Left lung (tissue), 10 donors: ENCODE data around the gene OR5I1. TPM values are rescaled to one million over a fixed set of nuclear protein-coding genes. Genes with fewer than 3 reads are reported as not detected.
"Not testable (repeated sequence)": the region's sequence is repeated elsewhere in the genome, so short reads cannot be mapped to it uniquely, and the experiment has no call there.

Experiments used
- ATAC-seq: fragments of 200-7000 bp; cut with Tn5 transposase; one replicate; pipeline ENCODE4 v1.9.1; 2020; ENCODE audit warnings: moderate library complexity
- DNase-seq, 4 donors: peaks; one replicate each; pipeline ENCODE4 v3.0.0-alpha.2; 2013 to 2020
- H3K27ac ChIP-seq, 2 donors: fragments of 200-600 bp; sonication (generic) in 1 of 2; one replicate each; pipeline versions ENCODE4 v1.5.0 to v1.8.0; 2020 to 2021
- H3K27me3 ChIP-seq, 2 donors: fragments of 200-600 bp; sonication (generic) in 1 of 2; one replicate each; pipeline versions ENCODE4 v1.5.0 to v1.8.0; 2020 to 2021
- H3K36me3 ChIP-seq, 2 donors: fragments of 200-600 bp; sonication (generic) in 1 of 2; one replicate each; pipeline versions ENCODE4 v1.5.0 to v1.8.0; 2020 to 2021
- H3K4me1 ChIP-seq, 2 donors: fragments of 200-600 bp; one replicate each; pipeline ENCODE4 v1.8.0; 2021
- H3K4me3 ChIP-seq, 2 donors: fragments of 200-600 bp; sonication (generic) in 1 of 2; one replicate each; pipeline versions ENCODE4 v1.5.0 to v1.8.0; 2020 to 2021; ENCODE audit warnings: mild to moderate bottlenecking in 1 of 2
- H3K9me3 ChIP-seq, 2 donors: fragments of 200-600 bp; sonication (generic) in 1 of 2; one replicate each; pipeline versions ENCODE4 v1.5.0 to v1.8.0; 2020 to 2021
- CTCF ChIP-seq, 2 donors: fragments of 200-600 bp; sonication (generic) in 1 of 2; IDR thresholded peaks; one replicate each; pipeline versions ENCODE4 v1.5.0 to v1.8.0; 2021; ENCODE audit warnings: antibody characterized with exemption in 2 of 2
- intact Hi-C, 2 donors: fragments of 100-400 bp; cut with DNase I; formaldehyde crosslinking; loops; one replicate each; pipeline versions ENCODE4 v1.11.2 to v1.14.2; 2022
- polyA plus RNA-seq, 6 donors: library from polyadenylated mRNA; unstranded; fragments of 120-200 nt; gene quantifications; one replicate each; pipeline ENCODE4 v1.2.1, GENCODE V29; 2013; ENCODE audit not compliant: insufficient read length in 6 of 6
- total RNA-seq, 2 donors: library from RNA; stranded (reverse); fragmentation: NEBNext Ultra II Directional; extraction: Animal tissue kit (Norgen Biotek cat#: 25700); gene quantifications; one replicate each; pipeline ENCODE4 v1.2.1, GENCODE V29; 2021
- donor health status: DM: no; HTN: yes; CAD: no.
- donor health status: DM: no; HTN: no; CAD: no.

Gene OR5I1
- total and polyA plus RNA-seq, 8 donors = not detected

GRCh38 chr11:55902308-55902707 lies 33.9 kb downstream of the OR5I1 start:
- no peak for DNase-seq
- H3K27me3 ChIP-seq = no peaks in the 10 kb centered on the region
- TF ChIP-seq CTCF (IDR thresholded peaks at IDR 0.05) = no peak
- no peak overlapping the region for H3K4me3 ChIP-seq
- no peak for ATAC-seq
- no peaks in the 10 kb centered on the region for H3K4me1 ChIP-seq
- H3K9me3 ChIP-seq = peaks cover 0 to 6% of the 10 kb centered on the region in 2 donors
- intact Hi-C loops = no loop called here
- H3K27ac ChIP-seq = no peak overlapping the region
- no peaks in the 10 kb centered on the region for H3K36me3 ChIP-seq

GRCh38 chr11:55895216-55895615 lies 41.0 kb downstream of the OR5I1 start:
- Histone ChIP-seq H3K4me3 (no peak overlapping the region), H3K27me3 (no peaks in the 10 kb centered on the region), H3K9me3 (peaks cover 0 to 10% of the 10 kb centered on the region in 2 donors), H3K4me1 (no peaks in the 10 kb centered on the region), H3K27ac (no peak overlapping the region), H3K36me3 (no peaks in the 10 kb centered on the region)
- ATAC-seq (no peak), DNase-seq (no peak)
- intact Hi-C loops = no loop called here
- TF ChIP-seq CTCF (IDR thresholded peaks at IDR 0.05) = no peak

- ATAC-seq, H3K36me3 ChIP-seq, H3K27me3 ChIP-seq, H3K27ac ChIP-seq, H3K4me1 ChIP-seq, H3K4me3 ChIP-seq, DNase-seq, intact Hi-C loops, H3K9me3 ChIP-seq: not testable (repeated sequence)
Measured at GRCh38 chr11:55885481-55885880, 50.7 kb downstream of the OR5I1 start.

Other genes starting within 250 kb of the OR5I1 start
- gene OR5D13, start 163.0 kb downstream of the OR5I1 start, total RNA-seq = not detected
- not detected for gene OR5D13, start 163.0 kb downstream of the OR5I1 start, polyA plus RNA-seq
- not detected for gene OR5D14, start 140.8 kb downstream of the OR5I1 start, total RNA-seq
- gene OR5D14, start 140.8 kb downstream of the OR5I1 start, polyA plus RNA-seq = not detected
- gene OR5L1, start 125.0 kb downstream of the OR5I1 start, total RNA-seq = not detected
- not detected for gene OR5L1, start 125.0 kb downstream of the OR5I1 start, polyA plus RNA-seq
- not detected for gene OR5D18, start 116.8 kb downstream of the OR5I1 start, total RNA-seq
- not detected for gene OR5D18, start 116.8 kb downstream of the OR5I1 start, polyA plus RNA-seq
- gene OR5L2, start 109.2 kb downstream of the OR5I1 start, total RNA-seq = not detected
- not detected for gene OR5L2, start 109.2 kb downstream of the OR5I1 start, polyA plus RNA-seq
- not detected for gene OR5D16, start 97.6 kb downstream of the OR5I1 start, total RNA-seq
- gene OR5D16, start 97.6 kb downstream of the OR5I1 start, polyA plus RNA-seq = not detected
- gene TRIM51, start 53.1 kb downstream of the OR5I1 start, total RNA-seq = not detected
- gene TRIM51, start 53.1 kb downstream of the OR5I1 start, polyA plus RNA-seq = not detected
- not detected for gene OR5W2, start 21.8 kb downstream of the OR5I1 start, total RNA-seq
- gene OR5W2, start 21.8 kb downstream of the OR5I1 start, polyA plus RNA-seq = not detected
- gene OR10AG1, start 33.5 kb upstream of the OR5I1 start, total RNA-seq = not detected
- not detected for gene OR10AG1, start 33.5 kb upstream of the OR5I1 start, polyA plus RNA-seq
- gene OR5F1, start 58.2 kb upstream of the OR5I1 start, total RNA-seq = not detected
- gene OR5F1, start 58.2 kb upstream of the OR5I1 start, polyA plus RNA-seq = not detected
- not detected for gene OR5AS1, start 91.3 kb upstream of the OR5I1 start, total RNA-seq
- gene OR5AS1, start 91.3 kb upstream of the OR5I1 start, polyA plus RNA-seq = under 1 TPM; 0.04 to 0.14 (median 0.07) TPM
- gene OR8I2, start 156.9 kb upstream of the OR5I1 start, total RNA-seq = not detected
- gene OR8I2, start 156.9 kb upstream of the OR5I1 start, polyA plus RNA-seq = not detected
- gene OR8H2, start 167.3 kb upstream of the OR5I1 start, total RNA-seq = not detected
- under 1 TPM in 3 of 6 donors, not detected in 3; 0.04 to 0.07 (median 0.06) TPM for gene OR8H2, start 167.3 kb upstream of the OR5I1 start, polyA plus RNA-seq
- gene OR8H3, start 186.0 kb upstream of the OR5I1 start, total RNA-seq = not detected
- gene OR8H3, start 186.0 kb upstream of the OR5I1 start, polyA plus RNA-seq = not detected
- not detected for gene OR8J3, start 203.8 kb upstream of the OR5I1 start, total RNA-seq
- not detected for gene OR8J3, start 203.8 kb upstream of the OR5I1 start, polyA plus RNA-seq
- not detected for gene OR8K5, start 223.9 kb upstream of the OR5I1 start, total RNA-seq
- gene OR8K5, start 223.9 kb upstream of the OR5I1 start, polyA plus RNA-seq = not detected
- not detected for gene OR5J2, start 240.2 kb upstream of the OR5I1 start, total RNA-seq
- not detected for gene OR5J2, start 240.2 kb upstream of the OR5I1 start, polyA plus RNA-seq